EL (cell line): ENCODE measurements around the gene LAD1.

Source experiments
- DNase-seq: peaks from one replicate; pipeline ENCODE4 v3.0.0-alpha.2; 2016

LAD1 gene

GRCh38 chr1:201360901-201361651, 38.0 kb downstream of the LAD1 start:
- no peak for DNase-seq

GRCh38 chr1:201360486-201360885, 38.6 kb downstream of the LAD1 start:
- no peak for DNase-seq

- no peak for DNase-seq
Observed at GRCh38 chr1:201359873-201360210, 39.3 kb downstream of the LAD1 start.

GRCh38 chr1:201359031-201359872, 39.9 kb downstream of the LAD1 start:
- DNase-seq: no peak

GRCh38 chr1:201358596-201358995, 40.5 kb downstream of the LAD1 start:
- peak; percentile 23 for DNase-seq

- no peak for DNase-seq
Observed at GRCh38 chr1:201357636-201358348, 41.3 kb downstream of the LAD1 start.

GRCh38 chr1:201357211-201357610, 41.9 kb downstream of the LAD1 start:
- DNase-seq: no peak

GRCh38 chr1:201356701-201357100, 42.4 kb downstream of the LAD1 start:
- no peak for DNase-seq

- DNase-seq: no peak
Observed at GRCh38 chr1:201356236-201356635, 42.9 kb downstream of the LAD1 start.

GRCh38 chr1:201355471-201355870, 43.7 kb downstream of the LAD1 start:
- DNase-seq: no peak

GRCh38 chr1:201354901-201355295, 44.2 kb downstream of the LAD1 start:
- DNase-seq: no peak

- DNase-seq: no peak
Observed at GRCh38 chr1:201354151-201354900, 44.8 kb downstream of the LAD1 start.

- no peak for DNase-seq
Observed at GRCh38 chr1:201353186-201353940, 45.8 kb downstream of the LAD1 start.

- no peak for DNase-seq
Observed at GRCh38 chr1:201351617-201352016, 47.5 kb downstream of the LAD1 start.

- no peak for DNase-seq
Observed at GRCh38 chr1:201350884-201351283, 48.2 kb downstream of the LAD1 start.

GRCh38 chr1:201350361-201350725, 48.8 kb downstream of the LAD1 start:
- DNase-seq: no peak

- no peak for DNase-seq
Observed at GRCh38 chr1:201349092-201349491, 50.0 kb downstream of the LAD1 start.

GRCh38 chr1:201348211-201348566, 50.9 kb downstream of the LAD1 start:
- DNase-seq: peak; percentile 67

- no peak for DNase-seq
Observed at GRCh38 chr1:201347498-201348210, 51.5 kb downstream of the LAD1 start.

GRCh38 chr1:201346987-201347386, 52.1 kb downstream of the LAD1 start:
- DNase-seq: no peak

GRCh38 chr1:201346337-201346939, 52.7 kb downstream of the LAD1 start:
- DNase-seq: peak; percentile 62

- no peak for DNase-seq
Observed at GRCh38 chr1:201345081-201345355, 54.1 kb downstream of the LAD1 start.
